DND-41 (cell line): ENCODE data around the gene HGFAC.

Source experiments
- ATAC-seq: fragments of 200-7000 bp; cut with Tn5 transposase; 3 replicates; pipeline ENCODE4 v1.9.1; 2021; ENCODE audit warnings: low read depth; ENCODE audit not compliant: insufficient read depth
- DNase-seq: peaks from one replicate; pipeline ENCODE4 v3.0.0-alpha.2; 2020
- H2AFZ ChIP-seq: 2 replicates; pipeline ENCODE4 v1.6.0; 2012; ENCODE audit warnings: low read depth, low read length
- H3K27ac ChIP-seq: 2 replicates; pipeline ENCODE4 v1.5.1; 2012; ENCODE audit warnings: low read length, inconsistent platforms
- H3K27me3 ChIP-seq: fragments of 200-600 bp; sonication (generic); 2 replicates; pipeline ENCODE4 v1.6.0; 2012; ENCODE audit warnings: low read length, mild to moderate bottlenecking, inconsistent platforms; ENCODE audit not compliant: insufficient read depth, poor library complexity
- H3K36me3 ChIP-seq: 2 replicates; pipeline ENCODE4 v1.5.1; 2012; ENCODE audit warnings: low read length, inconsistent platforms; ENCODE audit not compliant: insufficient read depth
- H3K4me1 ChIP-seq: 2 replicates; pipeline ENCODE4 v1.5.1; 2012; ENCODE audit warnings: mild to moderate bottlenecking, low read length; ENCODE audit not compliant: insufficient read depth
- H3K4me2 ChIP-seq: 2 replicates; pipeline ENCODE4 v1.6.0; 2012; ENCODE audit warnings: mild to moderate bottlenecking, moderate library complexity, low read length, inconsistent platforms; ENCODE audit not compliant: insufficient read depth
- H3K4me3 ChIP-seq, 2 experiments: fragments of 200-600 bp in 1 of 2; shearing (Covaris generic) in 1 of 2; 2 replicates each; pipeline ENCODE4 v1.5.1; 2012 to 2016; ENCODE audit warnings: inconsistent platforms in 2 of 2, low read length in 2 of 2, mild to moderate bottlenecking in 2 of 2, low read depth in 1 of 2, moderate library complexity in 1 of 2
- H3K79me2 ChIP-seq: 2 replicates; pipeline ENCODE4 v1.6.0; 2012; ENCODE audit warnings: low read length, inconsistent platforms; ENCODE audit not compliant: insufficient read depth
- H3K9ac ChIP-seq: 2 replicates; pipeline ENCODE4 v1.6.0; 2012; ENCODE audit warnings: low read depth, mild to moderate bottlenecking, inconsistent platforms, low read length, moderate library complexity
- H3K9me3 ChIP-seq: 2 replicates; pipeline ENCODE4 v1.5.1; 2012; ENCODE audit warnings: low read length, moderate library complexity, mild to moderate bottlenecking, inconsistent platforms; ENCODE audit not compliant: insufficient read depth, severe bottlenecking
- H4K20me1 ChIP-seq: 2 replicates; pipeline ENCODE4 v1.6.0; 2012; ENCODE audit warnings: low read length; ENCODE audit not compliant: insufficient read depth
- EZH2 ChIP-seq: IDR thresholded peaks from 3 replicates; pipeline ENCODE4 v1.6.1; 2012; ENCODE audit warnings: borderline replicate concordance, low read depth, mild to moderate bottlenecking, moderate library complexity, low read length, inconsistent platforms; ENCODE audit not compliant: severe bottlenecking
- TF ChIP-seq, protein P1 (sequence below): IDR thresholded peaks from 2 replicates; pipeline ENCODE4 v1.5.1; 2012; ENCODE audit warnings: borderline replicate concordance, low read length, moderate library complexity, mild to moderate bottlenecking; ENCODE audit not compliant: poor library complexity, severe bottlenecking; ENCODE audit errors: extremely low read depth

The HGFAC gene

DNA sequence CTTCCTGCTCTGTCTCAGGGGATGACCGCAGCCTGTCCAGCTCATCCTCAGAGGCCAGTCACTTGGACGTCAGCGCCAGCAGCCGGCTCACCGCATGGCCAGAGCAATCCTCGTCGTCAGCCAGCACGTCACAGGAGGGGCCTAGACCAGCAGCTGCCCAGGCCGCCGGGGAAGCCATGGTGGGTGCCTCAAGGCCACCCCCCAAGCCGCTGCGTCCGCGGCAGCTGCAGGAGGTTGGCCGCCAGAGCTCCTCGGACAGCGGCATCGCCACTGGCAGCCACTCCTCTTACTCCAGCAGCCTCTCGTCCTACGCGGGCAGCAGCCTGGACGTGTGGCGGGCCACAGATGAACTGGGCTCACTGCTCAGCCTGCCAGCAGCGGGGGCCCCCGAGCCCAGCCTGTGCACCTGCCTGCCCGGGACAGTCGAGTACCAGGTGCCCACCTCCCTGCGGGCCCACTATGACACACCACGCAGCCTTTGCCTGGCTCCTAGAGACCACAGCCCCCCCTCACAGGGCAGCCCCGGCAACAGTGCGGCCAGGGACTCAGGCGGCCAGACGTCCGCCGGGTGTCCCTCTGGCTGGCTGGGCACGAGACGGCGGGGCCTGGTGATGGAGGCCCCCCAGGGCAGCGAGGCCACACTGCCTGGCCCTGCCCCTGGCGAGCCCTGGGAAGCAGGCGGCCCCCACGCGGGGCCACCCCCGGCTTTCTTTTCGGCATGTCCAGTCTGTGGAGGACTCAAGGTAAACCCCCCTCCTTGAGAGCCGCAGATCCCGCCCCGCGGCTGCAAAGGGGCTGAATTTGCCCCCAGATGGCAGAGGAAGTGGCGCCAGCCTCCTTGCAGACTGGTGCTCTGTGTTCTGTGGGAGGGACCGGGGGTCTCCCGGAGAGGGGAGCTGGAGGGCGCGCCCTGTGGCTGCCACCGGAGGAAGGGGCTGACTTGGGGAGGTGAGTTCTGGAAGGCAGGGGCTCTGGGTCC, 51.3 kb downstream of the HGFAC start:
- Histone ChIP-seq H3K4me1 (no peaks in the 10 kb centered on the region), H4K20me1 (peaks cover 41% of the 10 kb centered on the region), H3K4me2 (no peak overlapping the region), H3K27me3 (no peaks in the 10 kb centered on the region), H2AFZ (no peak overlapping the region), H3K9me3 (no peaks in the 10 kb centered on the region), H3K79me2 (no peaks in the 10 kb centered on the region), H3K9ac (no peak overlapping the region), H3K27ac (no peak overlapping the region), H3K36me3 (no peaks in the 10 kb centered on the region), H3K4me3 (no peak overlapping the region)
- DNase-seq (no peak), ATAC-seq (no peak)
- TF ChIP-seq, protein P1, sequence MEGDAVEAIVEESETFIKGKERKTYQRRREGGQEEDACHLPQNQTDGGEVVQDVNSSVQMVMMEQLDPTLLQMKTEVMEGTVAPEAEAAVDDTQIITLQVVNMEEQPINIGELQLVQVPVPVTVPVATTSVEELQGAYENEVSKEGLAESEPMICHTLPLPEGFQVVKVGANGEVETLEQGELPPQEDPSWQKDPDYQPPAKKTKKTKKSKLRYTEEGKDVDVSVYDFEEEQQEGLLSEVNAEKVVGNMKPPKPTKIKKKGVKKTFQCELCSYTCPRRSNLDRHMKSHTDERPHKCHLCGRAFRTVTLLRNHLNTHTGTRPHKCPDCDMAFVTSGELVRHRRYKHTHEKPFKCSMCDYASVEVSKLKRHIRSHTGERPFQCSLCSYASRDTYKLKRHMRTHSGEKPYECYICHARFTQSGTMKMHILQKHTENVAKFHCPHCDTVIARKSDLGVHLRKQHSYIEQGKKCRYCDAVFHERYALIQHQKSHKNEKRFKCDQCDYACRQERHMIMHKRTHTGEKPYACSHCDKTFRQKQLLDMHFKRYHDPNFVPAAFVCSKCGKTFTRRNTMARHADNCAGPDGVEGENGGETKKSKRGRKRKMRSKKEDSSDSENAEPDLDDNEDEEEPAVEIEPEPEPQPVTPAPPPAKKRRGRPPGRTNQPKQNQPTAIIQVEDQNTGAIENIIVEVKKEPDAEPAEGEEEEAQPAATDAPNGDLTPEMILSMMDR: no peak
- TF ChIP-seq EZH2: no peak

DNA sequence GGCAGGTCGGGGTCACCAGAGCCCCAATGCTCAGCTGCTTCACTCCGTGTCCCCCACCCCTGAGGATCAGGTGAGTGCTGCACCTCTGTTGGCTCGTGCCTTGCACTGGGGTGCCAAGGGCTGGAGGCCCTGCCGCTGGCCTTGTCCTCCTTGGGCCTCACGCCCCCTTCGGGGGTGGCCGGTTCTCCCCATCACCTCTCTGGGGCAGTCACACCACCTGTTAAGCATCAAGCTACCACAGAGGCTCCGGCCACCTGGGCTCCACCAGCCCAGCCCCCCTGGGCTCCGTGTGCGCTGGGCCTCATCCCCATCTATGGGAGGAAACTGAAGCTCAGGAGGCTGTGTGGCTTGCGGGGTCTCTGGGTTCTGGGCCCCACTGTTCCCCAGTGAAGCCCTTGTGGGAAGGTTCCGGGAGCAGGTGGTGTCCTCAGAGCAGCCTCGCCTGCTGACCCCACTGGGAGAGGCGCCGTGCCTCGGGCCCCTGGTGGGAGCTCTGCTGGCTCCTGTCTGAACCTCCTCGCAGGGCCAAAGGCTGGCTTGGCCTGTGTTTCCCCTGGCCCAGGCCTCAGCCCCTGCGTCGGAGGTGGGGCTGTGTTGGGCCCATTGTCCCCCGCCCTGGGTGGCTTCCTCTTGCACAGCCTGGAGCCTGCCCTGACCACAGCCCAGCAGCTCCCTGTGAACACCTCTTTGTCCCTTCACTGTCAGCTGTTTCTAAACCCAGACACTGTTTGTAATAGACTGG, 52.1 kb downstream of the HGFAC start:
- no peaks in the 10 kb centered on the region for H3K79me2 ChIP-seq
- H2AFZ ChIP-seq: no peak overlapping the region
- ATAC-seq: 0 out of 3 replicates have a peak, but pooled peaks have one; percentile 6
- no peak overlapping the region for H3K27ac ChIP-seq
- no peaks in the 10 kb centered on the region for H3K9me3 ChIP-seq
- no peaks in the 10 kb centered on the region for H3K27me3 ChIP-seq
- H3K4me1 ChIP-seq: no peaks in the 10 kb centered on the region
- no peak overlapping the region for H3K9ac ChIP-seq
- H3K36me3 ChIP-seq: no peaks in the 10 kb centered on the region; the same call in 1 of the 2 replicates
- TF ChIP-seq, protein P1: no peak
- no peak for TF ChIP-seq EZH2
- DNase-seq: no peak
- no peak overlapping the region for H3K4me3 ChIP-seq
- peaks cover 43% of the 10 kb centered on the region for H4K20me1 ChIP-seq
- H3K4me2 ChIP-seq: no peak overlapping the region

DNA sequence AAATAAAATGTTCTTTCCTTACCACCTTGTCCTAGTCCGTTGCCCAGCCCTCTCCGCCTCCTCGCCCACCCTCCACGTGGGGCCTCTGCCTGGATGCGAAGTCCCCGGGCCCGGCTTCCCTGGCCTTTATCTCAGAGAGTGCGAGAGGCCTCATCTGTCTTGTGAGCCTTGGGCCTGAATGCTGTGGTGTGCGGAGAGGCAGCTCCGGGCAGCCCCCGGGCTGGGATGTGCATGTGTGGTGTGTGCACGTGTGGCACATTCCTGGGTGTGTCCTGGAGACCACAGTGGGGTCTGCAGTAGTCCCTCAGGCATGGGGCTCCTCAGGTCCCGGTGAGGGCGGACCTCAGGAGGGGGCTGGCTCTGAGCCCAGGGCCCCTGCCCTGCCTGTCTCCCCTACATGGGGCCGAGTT, 52.7 kb downstream of the HGFAC start:
- no peak overlapping the region for H2AFZ ChIP-seq
- no peaks in the 10 kb centered on the region for H3K4me1 ChIP-seq
- H3K4me2 ChIP-seq: no peak overlapping the region
- H3K9me3 ChIP-seq: no peaks in the 10 kb centered on the region
- H3K27ac ChIP-seq: no peak overlapping the region
- H3K9ac ChIP-seq: no peak overlapping the region
- ATAC-seq (0 out of 3 replicates have a peak, but pooled peaks have one; percentile 6), DNase-seq (no peak)
- H3K27me3 ChIP-seq: no peaks in the 10 kb centered on the region
- TF ChIP-seq, protein P1: no peak
- TF ChIP-seq EZH2: no peak
- H3K4me3 ChIP-seq: no peak overlapping the region
- H3K79me2 ChIP-seq: no peaks in the 10 kb centered on the region
- H3K36me3 ChIP-seq: no peaks in the 10 kb centered on the region; the same call in 1 of the 2 replicates
- H4K20me1 ChIP-seq: peaks cover 47% of the 10 kb centered on the region
